ENCODE data around the gene AADAT. TPM values are rescaled to one million over a fixed set of nuclear protein-coding genes. Genes with fewer than 3 reads are reported as not detected.
"Not testable (repeated sequence)": the region's sequence is repeated elsewhere in the genome, so short reads cannot be mapped to it uniquely, and the experiment has no call there.

AADAT gene
- total RNA-seq, 4 donors from 2014 or later: 0.86 to 0.98 (median 0.97) TPM; not detected in 1

DNA sequence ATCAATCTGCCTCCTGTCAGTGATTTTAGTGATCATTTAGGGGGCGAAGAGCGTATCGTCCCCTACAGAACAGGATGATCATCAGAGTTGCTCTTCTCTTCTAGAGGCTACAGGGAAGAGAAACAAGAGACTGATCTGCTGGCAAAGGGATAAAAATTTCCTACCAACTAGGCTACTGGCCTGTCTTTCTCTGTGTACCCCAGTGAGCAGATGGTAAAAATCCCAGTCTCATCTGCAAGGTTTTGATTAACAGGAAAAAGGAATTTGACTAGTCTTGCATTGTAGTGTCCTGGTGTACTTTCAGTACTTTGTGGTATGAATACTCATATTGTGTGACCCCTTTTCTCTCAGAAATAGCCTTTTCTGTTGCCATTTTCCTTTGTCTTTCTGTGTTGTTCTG, 21.8 kb upstream of the AADAT start:
- no peak for DNase-seq (ENCODE audit: low spot score in 2 of 2)
- Histone ChIP-seq H3K9me3 (no peaks in the 10 kb centered on the region), H3K27me3 (no peaks in the 10 kb centered on the region), H3K4me1 (peaks cover 8% of the 10 kb centered on the region), H3K27ac (no peak overlapping the region), H3K4me3 (no peak overlapping the region), H3K36me3 (no peaks in the 10 kb centered on the region)
- TF ChIP-seq POLR2AphosphoS5 (IDR thresholded peaks at IDR 0.05): no peak
- WGBS: 99% methylated on average over 3 of the region's 3 CpGs

DNA sequence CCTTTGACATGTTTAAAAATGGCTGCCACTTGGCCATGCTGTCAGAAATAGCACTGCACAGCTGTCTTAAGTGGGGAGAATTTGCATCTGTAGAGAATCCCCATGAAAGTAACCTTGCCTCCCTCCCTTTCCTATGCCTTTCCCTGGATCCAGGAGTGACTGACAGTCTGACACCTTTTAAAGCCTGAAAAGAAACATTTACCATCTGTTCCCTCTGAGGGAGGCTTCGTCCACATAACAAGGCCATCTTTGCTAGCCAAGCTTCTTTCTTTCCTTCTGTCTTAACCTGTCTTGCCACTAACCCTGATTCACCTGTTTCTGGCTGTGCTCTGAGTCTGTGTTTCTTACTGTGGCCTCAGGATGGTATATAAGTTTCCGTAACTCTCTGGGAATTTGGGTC, 21.3 kb upstream of the AADAT start:
- no peak overlapping the region for H3K27ac ChIP-seq
- no peaks in the 10 kb centered on the region for H3K9me3 ChIP-seq
- no peak for TF ChIP-seq POLR2AphosphoS5 (IDR thresholded peaks at IDR 0.05)
- TF ChIP-seq EP300 (IDR thresholded peaks at IDR 0.05): no peak
- TF ChIP-seq, protein P1, sequence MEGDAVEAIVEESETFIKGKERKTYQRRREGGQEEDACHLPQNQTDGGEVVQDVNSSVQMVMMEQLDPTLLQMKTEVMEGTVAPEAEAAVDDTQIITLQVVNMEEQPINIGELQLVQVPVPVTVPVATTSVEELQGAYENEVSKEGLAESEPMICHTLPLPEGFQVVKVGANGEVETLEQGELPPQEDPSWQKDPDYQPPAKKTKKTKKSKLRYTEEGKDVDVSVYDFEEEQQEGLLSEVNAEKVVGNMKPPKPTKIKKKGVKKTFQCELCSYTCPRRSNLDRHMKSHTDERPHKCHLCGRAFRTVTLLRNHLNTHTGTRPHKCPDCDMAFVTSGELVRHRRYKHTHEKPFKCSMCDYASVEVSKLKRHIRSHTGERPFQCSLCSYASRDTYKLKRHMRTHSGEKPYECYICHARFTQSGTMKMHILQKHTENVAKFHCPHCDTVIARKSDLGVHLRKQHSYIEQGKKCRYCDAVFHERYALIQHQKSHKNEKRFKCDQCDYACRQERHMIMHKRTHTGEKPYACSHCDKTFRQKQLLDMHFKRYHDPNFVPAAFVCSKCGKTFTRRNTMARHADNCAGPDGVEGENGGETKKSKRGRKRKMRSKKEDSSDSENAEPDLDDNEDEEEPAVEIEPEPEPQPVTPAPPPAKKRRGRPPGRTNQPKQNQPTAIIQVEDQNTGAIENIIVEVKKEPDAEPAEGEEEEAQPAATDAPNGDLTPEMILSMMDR (IDR thresholded peaks at IDR 0.05): no peak
- TF ChIP-seq POLR2A (IDR thresholded peaks at IDR 0.05): no peak
- no peaks in the 10 kb centered on the region for H3K36me3 ChIP-seq
- H3K27me3 ChIP-seq: no peaks in the 10 kb centered on the region
- WGBS: 90% methylated on average over 2 of the region's 2 CpGs
- peaks cover 8% of the 10 kb centered on the region for H3K4me1 ChIP-seq
- no peak overlapping the region for H3K4me3 ChIP-seq
- no peak for DNase-seq (ENCODE audit: low spot score in 2 of 2)

DNA sequence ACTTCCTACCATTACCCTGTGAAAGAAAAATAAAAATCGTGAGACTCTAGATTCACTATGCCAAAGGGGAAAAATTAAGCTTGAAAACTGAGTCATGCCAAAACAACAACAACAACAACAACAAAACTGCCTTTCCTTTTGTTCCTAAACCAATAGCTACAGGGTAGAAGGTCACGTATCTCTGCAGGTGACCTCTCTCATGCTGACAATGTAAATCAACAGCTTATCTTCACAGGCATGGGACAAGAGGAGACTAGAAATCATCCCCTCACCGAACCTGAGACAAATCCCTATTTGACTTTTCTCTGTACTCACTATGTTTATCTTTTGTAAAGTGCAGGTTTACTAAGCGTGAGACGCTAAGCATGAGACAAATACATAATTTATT, 20.5 kb upstream of the AADAT start:
- H3K4me1 ChIP-seq: peaks cover 8% of the 10 kb centered on the region
- no peak for TF ChIP-seq POLR2AphosphoS5 (IDR thresholded peaks at IDR 0.05)
- TF ChIP-seq, protein P1 (IDR thresholded peaks at IDR 0.05): no peak
- H3K4me3 ChIP-seq: no peak overlapping the region
- no peaks in the 10 kb centered on the region for H3K27me3 ChIP-seq
- H3K27ac ChIP-seq: no peak overlapping the region
- no peak for DNase-seq (ENCODE audit: low spot score in 2 of 2)
- no peaks in the 10 kb centered on the region for H3K36me3 ChIP-seq
- 63% methylated on average over 5 of the region's 5 CpGs for WGBS
- H3K9me3 ChIP-seq: no peaks in the 10 kb centered on the region

DNA sequence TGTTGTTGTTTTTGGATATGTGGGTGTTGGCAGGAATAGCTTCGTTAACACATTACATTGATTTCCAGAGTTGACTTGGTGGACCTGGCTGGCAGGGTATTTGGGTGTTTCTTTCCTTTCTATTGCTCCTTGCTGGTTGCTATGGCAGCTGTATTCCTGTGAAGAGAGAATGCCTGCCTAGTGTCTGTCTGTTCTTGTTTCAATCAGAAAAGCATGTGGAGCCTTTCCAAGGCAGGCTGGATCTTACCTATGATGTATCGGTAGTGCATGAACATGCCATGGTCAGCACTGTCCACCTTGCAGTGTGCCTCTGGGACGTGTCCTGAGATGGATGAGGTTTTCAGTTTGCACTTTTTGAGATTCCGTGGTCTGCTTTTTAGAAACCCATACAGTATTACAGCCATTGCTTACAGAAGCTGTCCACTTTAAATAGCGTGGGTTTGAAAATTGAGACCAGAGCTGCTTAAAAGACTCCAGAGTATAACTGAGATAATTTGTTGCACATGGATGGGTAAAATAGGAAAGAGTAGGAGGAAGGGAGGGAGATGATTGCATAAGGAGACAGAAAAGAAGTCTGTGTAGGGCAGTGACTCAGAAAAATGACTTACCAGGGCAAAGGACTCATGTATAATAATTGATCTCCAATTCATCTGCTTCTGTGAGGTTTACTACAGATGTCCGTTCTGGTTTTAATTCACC, 20.0 kb upstream of the AADAT start:
- no peak for TF ChIP-seq EP300 (IDR thresholded peaks at IDR 0.05)
- no peak for TF ChIP-seq POLR2AphosphoS5 (IDR thresholded peaks at IDR 0.05)
- TF ChIP-seq POLR2A (IDR thresholded peaks at IDR 0.05): no peak
- TF ChIP-seq, protein P1 (IDR thresholded peaks at IDR 0.05): no peak
- Histone ChIP-seq H3K36me3 (no peaks in the 10 kb centered on the region), H3K4me1 (peaks cover 8% of the 10 kb centered on the region), H3K27me3 (no peaks in the 10 kb centered on the region), H3K9me3 (no peaks in the 10 kb centered on the region), H3K27ac (peak overlapping the region; percentile 27), H3K4me3 (no peak overlapping the region)
- WGBS: 29% methylated on average over 5 of the region's 6 CpGs
- DNase-seq (ENCODE audit: low spot score in 2 of 2): no peak

DNA sequence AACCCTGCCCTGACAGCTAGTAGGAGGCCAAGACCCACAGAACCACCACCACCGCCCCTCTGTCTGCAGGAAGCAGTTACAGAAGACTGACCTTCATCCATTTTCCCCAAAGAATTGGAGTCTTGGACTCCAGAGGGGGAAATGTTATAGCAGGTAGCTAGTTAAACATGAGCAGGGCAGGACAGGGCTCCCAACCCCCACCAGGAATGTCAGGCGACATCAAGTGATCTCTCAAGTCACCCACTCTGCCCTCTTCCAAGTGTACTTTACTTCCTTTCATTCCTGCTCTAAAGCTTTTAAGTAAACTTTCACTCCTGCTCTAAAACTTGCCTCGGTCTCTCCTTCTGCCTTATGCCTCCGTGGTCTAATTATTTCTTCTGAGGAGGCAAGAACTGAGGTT, 17.1 kb upstream of the AADAT start:
- Histone ChIP-seq H3K4me1 (peaks cover 8% of the 10 kb centered on the region), H3K27me3 (no peaks in the 10 kb centered on the region), H3K36me3 (no peaks in the 10 kb centered on the region), H3K27ac (no peak overlapping the region), H3K4me3 (no peak overlapping the region), H3K9me3 (no peaks in the 10 kb centered on the region)
- TF ChIP-seq POLR2AphosphoS5 (IDR thresholded peaks at IDR 0.05) (no peak), POLR2A (IDR thresholded peaks at IDR 0.05) (no peak), EP300 (IDR thresholded peaks at IDR 0.05) (no peak)
- TF ChIP-seq, protein P1 (IDR thresholded peaks at IDR 0.05): no peak
- WGBS: 61% methylated on average over 4 of the region's 4 CpGs
- no peak for DNase-seq (ENCODE audit: low spot score in 2 of 2)

DNA sequence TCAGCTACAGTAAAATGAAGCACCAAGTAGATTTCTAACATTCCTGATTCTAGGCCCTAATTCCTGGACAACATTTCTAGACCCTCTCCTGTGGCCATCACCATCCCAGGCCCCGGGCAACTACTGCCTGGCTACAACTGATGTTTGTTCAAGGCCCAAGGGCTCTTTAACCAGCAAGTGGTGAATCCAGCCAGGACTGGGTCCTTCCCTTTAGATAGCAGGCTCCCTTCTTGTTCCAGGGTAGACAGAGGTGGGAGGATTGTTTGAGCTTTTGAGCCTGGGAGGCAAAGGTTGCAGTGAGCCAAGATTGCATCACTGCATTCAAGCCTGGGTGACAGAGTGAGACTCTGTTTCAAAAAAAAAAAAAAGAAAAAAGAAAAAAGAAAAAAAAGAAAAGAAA, 12.7 kb upstream of the AADAT start:
- Histone ChIP-seq H3K27ac (no peak overlapping the region), H3K27me3 (no peaks in the 10 kb centered on the region), H3K9me3 (no peaks in the 10 kb centered on the region), H3K36me3 (no peaks in the 10 kb centered on the region), H3K4me3 (no peak overlapping the region), H3K4me1 (no peaks in the 10 kb centered on the region)
- no CpG with 5 or more reads among the region's 1 CpG for WGBS
- DNase-seq (ENCODE audit: low spot score in 2 of 2): no peak
- TF ChIP-seq POLR2AphosphoS5 (IDR thresholded peaks at IDR 0.05) (no peak), EP300 (IDR thresholded peaks at IDR 0.05) (no peak), POLR2A (IDR thresholded peaks at IDR 0.05) (no peak)
- TF ChIP-seq, protein P1 (IDR thresholded peaks at IDR 0.05): no peak

DNA sequence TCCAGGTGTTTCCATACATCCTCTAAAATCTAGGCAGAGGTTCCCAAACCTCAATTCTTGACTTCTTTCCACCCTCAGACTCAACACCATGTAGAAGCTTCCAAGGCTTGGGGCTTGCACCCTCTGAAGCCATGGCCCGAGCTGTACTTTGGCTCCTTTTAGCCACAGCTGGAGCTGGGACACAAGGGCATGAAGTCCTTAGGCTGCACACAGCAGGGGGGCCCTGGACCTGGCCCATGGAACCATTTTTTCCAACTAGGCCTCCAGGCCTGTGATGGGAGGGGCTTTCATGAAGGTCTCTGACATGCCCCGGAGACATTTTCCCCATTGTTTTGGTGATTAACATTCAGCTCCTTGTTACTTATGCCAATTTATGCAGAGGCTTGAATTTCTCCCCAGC, 8.4 kb upstream of the AADAT start:
- H3K9me3 ChIP-seq; H3K4me3 ChIP-seq; H3K4me1 ChIP-seq; H3K27ac ChIP-seq; DNase-seq (ENCODE audit: low spot score in 2 of 2); H3K36me3 ChIP-seq; H3K27me3 ChIP-seq: not testable (repeated sequence)
- WGBS: 92% methylated on average over 2 of the region's 2 CpGs

Data from suprapubic skin (tissue), 4 donors.